DOHH2 (cell line): ENCODE measurements around the gene LMX1A.

Experiments used
- CTCF ChIP-seq: fragments of 200-600 bp; sonication (generic); IDR thresholded peaks from one replicate; pipeline ENCODE4 v1.5.1; 2014; ENCODE audit warnings: antibody characterized with exemption, mild to moderate bottlenecking, low read depth, low read length; ENCODE audit not compliant: poor library complexity, severe bottlenecking
- EZH2phosphoT487 ChIP-seq: fragments of 200-600 bp; sonication (generic); IDR thresholded peaks from 2 replicates; pipeline ENCODE4 v1.6.1; 2017; ENCODE audit warnings: borderline replicate concordance, mild to moderate bottlenecking, antibody characterized with exemption, low read length, moderate library complexity, mixed read lengths

DNA sequence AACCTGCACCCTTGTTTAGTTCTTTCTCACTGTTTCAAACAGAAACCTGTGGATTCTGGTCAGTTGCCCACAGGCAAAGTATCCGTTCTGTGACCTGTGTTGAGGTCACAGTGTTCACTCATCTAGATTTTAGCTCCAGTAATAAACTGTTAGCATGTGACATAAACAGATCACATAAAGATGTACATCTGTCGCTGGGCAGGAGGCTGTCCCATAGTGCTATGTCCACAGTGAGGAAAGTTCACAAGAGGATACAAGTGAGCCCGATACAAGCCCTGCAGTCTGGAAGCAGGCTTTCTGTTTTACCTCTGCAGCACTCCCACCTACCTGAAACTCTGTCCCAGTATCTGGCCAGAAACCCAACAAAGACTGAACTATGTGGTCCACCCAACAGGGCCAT, 28.4 kb downstream of the LMX1A start:
- TF ChIP-seq CTCF (no peak), EZH2phosphoT487 (no peak)
